ENCODE measurements around the gene PAWR. TPM values are rescaled to one million over a fixed set of nuclear protein-coding genes. Genes with fewer than 3 reads are reported as not detected.

PAWR gene
- total and polyA plus RNA-seq, 2 of the 13 experiments (the other 11 are each of a cell fraction or from before 2014, with no cell fraction given): 29.1 to 36.1 TPM

DNA sequence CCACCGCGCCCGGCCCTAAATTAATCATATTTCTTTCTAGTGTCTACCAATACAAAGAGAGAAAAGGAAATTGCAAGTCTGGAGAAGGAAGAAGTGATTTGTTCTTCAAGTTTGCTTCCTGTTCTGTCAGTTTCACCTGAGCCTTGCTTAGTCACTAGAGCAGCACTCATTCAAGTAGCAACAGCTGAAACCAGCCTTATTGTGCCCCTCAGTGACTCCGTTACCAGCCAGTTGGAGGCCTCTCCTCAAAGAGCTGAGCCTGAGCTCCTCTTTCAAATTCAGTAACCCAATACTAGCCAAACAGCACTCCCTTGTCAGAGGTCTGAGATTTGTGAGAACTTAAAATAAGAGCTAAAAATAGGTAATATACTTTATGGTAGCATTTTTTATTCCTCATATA is 17.4 kb downstream of the PAWR start (continued):
- TF ChIP-seq, protein P1, sequence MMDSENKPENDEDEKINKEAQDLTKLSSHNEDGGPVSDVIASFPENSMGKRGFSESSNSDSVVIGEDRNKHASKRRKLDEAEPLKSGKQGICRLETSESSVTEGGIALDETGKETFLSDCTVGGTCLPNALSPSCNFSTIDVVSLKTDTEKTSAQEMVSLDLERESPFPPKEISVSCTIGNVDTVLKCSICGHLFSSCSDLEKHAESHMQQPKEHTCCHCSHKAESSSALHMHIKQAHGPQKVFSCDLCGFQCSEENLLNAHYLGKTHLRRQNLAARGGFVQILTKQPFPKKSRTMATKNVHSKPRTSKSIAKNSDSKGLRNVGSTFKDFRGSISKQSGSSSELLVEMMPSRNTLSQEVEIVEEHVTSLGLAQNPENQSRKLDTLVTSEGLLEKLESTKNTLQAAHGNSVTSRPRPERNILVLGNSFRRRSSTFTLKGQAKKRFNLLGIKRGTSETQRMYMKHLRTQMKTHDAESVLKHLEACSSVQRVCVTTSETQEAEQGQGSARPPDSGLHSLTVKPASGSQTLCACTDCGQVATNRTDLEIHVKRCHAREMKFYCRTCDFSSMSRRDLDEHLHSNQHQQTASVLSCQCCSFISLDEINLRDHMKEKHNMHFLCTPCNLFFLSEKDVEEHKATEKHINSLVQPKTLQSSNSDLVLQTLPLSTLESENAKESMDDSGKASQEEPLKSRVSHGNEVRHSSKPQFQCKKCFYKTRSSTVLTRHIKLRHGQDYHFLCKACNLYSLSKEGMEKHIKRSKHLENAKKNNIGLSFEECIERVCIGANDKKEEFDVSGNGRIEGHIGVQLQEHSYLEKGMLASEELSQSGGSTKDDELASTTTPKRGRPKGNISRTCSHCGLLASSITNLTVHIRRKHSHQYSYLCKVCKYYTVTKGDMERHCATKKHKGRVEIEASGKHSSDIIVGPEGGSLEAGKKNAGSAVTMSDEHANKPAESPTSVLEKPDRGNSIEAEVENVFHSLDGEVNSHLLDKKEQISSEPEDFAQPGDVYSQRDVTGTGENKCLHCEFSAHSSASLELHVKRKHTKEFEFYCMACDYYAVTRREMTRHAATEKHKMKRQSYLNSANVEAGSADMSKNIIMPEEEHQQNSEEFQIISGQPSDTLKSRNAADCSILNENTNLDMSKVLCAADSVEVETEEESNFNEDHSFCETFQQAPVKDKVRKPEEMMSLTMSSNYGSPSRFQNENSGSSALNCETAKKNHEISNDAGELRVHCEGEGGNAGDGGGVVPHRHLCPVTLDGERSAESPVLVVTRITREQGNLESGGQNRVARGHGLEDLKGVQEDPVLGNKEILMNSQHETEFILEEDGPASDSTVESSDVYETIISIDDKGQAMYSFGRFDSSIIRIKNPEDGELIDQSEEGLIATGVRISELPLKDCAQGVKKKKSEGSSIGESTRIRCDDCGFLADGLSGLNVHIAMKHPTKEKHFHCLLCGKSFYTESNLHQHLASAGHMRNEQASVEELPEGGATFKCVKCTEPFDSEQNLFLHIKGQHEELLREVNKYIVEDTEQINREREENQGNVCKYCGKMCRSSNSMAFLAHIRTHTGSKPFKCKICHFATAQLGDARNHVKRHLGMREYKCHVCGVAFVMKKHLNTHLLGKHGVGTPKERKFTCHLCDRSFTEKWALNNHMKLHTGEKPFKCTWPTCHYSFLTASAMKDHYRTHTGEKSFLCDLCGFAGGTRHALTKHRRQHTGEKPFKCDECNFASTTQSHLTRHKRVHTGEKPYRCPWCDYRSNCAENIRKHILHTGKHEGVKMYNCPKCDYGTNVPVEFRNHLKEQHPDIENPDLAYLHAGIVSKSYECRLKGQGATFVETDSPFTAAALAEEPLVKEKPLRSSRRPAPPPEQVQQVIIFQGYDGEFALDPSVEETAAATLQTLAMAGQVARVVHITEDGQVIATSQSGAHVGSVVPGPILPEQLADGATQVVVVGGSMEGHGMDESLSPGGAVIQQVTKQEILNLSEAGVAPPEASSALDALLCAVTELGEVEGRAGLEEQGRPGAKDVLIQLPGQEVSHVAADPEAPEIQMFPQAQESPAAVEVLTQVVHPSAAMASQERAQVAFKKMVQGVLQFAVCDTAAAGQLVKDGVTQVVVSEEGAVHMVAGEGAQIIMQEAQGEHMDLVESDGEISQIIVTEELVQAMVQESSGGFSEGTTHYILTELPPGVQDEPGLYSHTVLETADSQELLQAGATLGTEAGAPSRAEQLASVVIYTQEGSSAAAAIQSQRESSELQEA (CRISPR knock-in tag; IDR thresholded peaks at IDR 0.05; ENCODE audit: not compliant biosample characterization): no peak
- no peak for TF ChIP-seq ZSCAN31 (CRISPR knock-in tag; IDR thresholded peaks at IDR 0.05; ENCODE audit: low read depth)
- TF ChIP-seq TARDBP (CRISPR knock-in tag; IDR thresholded peaks at IDR 0.05): no peak
- no peak for TF ChIP-seq ZNF530 (CRISPR knock-in tag; IDR thresholded peaks at IDR 0.05; ENCODE audit: low read depth)
- no peak for TF ChIP-seq RARA (CRISPR knock-in tag; IDR thresholded peaks at IDR 0.05)

DNA sequence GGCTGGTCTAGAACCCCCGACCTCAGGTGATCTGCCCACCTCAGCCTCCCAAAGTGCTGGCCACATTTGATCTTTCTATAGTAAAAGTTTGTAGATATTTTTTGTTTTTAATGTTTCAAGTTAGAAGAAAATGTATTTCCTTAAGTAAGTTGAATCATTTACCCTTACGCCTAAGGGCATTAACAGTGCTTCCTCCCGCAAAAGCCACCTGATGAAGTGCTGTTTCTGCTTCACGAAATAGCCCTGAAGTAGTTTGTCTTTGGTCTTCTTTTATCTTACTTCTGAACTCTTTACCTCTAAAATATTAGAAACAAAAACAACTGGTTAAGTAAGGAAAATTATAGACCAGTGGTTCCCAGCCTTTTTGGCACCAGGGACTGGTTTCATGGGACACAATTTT is 22.7 kb downstream of the PAWR start:
- Histone ChIP-seq H3K9me3 (ENCODE audit: low read length) (no peaks in the 10 kb centered on the region), H3K27me3 (ENCODE audit: control insufficient read depth in 1 of 2, insufficient read depth in 2 of 2, low read length in 2 of 2) (no peaks in the 10 kb centered on the region), H3K9ac (ENCODE audit: insufficient read depth, low read depth, low read length) (no peak overlapping the region), H3K4me1 (ENCODE audit: insufficient read depth, low read length) (peaks cover 31% of the 10 kb centered on the region), H3K4me2 (ENCODE audit: low read depth, low read length) (no peak overlapping the region), H4K20me1 (ENCODE audit: insufficient read depth, low read length) (peaks cover 53% of the 10 kb centered on the region), H3K36me3 (replicated peaks in 1 of 2; ENCODE audit: control insufficient read depth in 1 of 2, insufficient read depth in 2 of 2, low read length in 2 of 2) (peaks cover 2 to 12% of the 10 kb centered on the region in 2 experiments; a peak in 4 of 5 replicates), H3K27ac (ENCODE audit: extremely low read length, insufficient read depth, low read length) (no peak overlapping the region), H2AFZ (ENCODE audit: low read length) (no peak overlapping the region), H3K79me2 (ENCODE audit: insufficient read depth, low read length) (peaks cover 97% of the 10 kb centered on the region), H3K4me3 (replicated peaks in 1 of 3; ENCODE audit: insufficient read depth in 1 of 3, low read depth in 2 of 3, low read length in 3 of 3) (no peak overlapping the region)
- in situ Hi-C loops (cut with HindIII; ENCODE audit: extremely low pct_ligation_motif_present, low pct_unique_long_range_greater_than_20kb) (no loop called here), intact Hi-C loops (cut with micrococcal nuclease; ENCODE audit: unreplicated experiment) (no loop called here)
- ATAC-seq: no peak
- no peak for DNase-seq (ENCODE audit: low spot score)
- FAIRE-seq: no peak
- 97% methylated on average over 4 of the region's 4 CpGs for WGBS (ENCODE audit: low lambda C conversion rate)
- CTCF ChIA-PET (ENCODE audit: low intra/inter-chr PET ratio, low total read pairs): no interaction called here
- BruUV-seq (replicated peaks): no TSS peak
- POLR2A ChIA-PET: no interaction called here
- TF ChIP-seq ZBTB20 (CRISPR knock-in tag; IDR thresholded peaks at IDR 0.05; ENCODE audit: borderline replicate concordance, low read depth) (no peak), SPEN (CRISPR knock-in tag; IDR thresholded peaks at IDR 0.05; ENCODE audit: low read depth) (no peak), ATF7-NPFF (CRISPR knock-in tag; IDR thresholded peaks at IDR 0.05; ENCODE audit: low read depth) (no peak), JUN (CRISPR knock-in tag; IDR thresholded peaks at IDR 0.05) (no peak), ZSCAN12 (CRISPR knock-in tag; IDR thresholded peaks at IDR 0.05) (no peak), ZNF616 (CRISPR knock-in tag; IDR thresholded peaks at IDR 0.05; ENCODE audit: low read depth) (no peak)
- TF ChIP-seq, protein P2, sequence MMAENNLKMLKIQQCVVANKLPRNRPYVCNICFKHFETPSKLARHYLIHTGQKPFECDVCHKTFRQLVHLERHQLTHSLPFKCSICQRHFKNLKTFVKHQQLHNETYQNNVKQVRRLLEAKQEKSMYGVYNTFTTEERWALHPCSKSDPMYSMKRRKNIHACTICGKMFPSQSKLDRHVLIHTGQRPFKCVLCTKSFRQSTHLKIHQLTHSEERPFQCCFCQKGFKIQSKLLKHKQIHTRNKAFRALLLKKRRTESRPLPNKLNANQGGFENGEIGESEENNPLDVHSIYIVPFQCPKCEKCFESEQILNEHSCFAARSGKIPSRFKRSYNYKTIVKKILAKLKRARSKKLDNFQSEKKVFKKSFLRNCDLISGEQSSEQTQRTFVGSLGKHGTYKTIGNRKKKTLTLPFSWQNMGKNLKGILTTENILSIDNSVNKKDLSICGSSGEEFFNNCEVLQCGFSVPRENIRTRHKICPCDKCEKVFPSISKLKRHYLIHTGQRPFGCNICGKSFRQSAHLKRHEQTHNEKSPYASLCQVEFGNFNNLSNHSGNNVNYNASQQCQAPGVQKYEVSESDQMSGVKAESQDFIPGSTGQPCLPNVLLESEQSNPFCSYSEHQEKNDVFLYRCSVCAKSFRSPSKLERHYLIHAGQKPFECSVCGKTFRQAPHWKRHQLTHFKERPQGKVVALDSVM (CRISPR knock-in tag; IDR thresholded peaks at IDR 0.05): no peak
